HG03159 (cell line): ENCODE data around the gene ITPR2.
"Not testable (repeated sequence)": the region's sequence is repeated elsewhere in the genome, so short reads cannot be mapped to it uniquely, and the experiment has no call there.

Source experiments
- ATAC-seq: cut with Tn5 transposase; IDR thresholded peaks from one replicate; pipeline ENCODE4 v1.9.1; 2021; ENCODE audit warnings: mild to moderate bottlenecking, moderate library complexity; ENCODE audit not compliant: unreplicated experiment

Gene ITPR2

GRCh38 chr12:26473291-26473690, 359.7 kb downstream of the ITPR2 start:
- ATAC-seq: peak; percentile 92

- peak; percentile 73 for ATAC-seq
These were observed 361.4 kb downstream of the ITPR2 start for GRCh38 chr12:26471560-26471959.

DNA sequence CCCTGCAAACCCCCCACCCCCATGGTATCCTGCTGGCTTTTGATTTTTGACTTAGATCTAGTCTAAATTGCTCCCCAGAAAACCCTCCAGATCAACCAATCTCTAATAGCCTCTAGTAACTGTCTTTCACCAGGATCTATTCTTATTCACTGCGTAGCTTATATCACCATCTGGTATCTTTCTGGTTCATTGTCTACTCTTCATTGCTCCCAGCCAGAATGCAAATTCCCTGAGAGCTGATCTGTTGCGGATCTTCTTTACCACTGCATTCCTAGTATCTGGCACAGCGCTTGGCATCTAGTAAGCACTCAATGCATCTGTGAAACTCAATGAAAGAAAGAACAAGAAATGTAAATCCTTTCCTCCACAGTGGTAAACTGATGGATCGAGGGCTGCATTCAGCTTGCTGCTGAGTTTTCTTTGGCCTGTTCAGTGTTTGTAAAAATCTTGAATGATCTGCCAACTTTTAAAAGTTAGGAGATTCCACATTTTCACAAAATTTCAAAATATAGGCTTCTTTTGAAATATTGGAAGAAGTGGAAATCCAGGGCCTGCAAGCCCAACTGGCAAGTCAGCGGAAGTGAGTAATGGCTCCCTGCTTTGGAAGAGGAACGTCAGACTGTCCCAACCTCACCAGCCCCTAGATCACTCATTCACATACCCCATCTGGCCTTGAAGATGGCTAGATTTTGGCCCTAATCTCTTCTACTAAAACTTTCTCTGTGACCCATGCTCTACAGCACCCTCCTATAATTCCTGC, 363.4 kb downstream of the ITPR2 start:
- no peak for ATAC-seq

GRCh38 chr12:26467351-26467750, 365.6 kb downstream of the ITPR2 start:
- no peak for ATAC-seq

DNA sequence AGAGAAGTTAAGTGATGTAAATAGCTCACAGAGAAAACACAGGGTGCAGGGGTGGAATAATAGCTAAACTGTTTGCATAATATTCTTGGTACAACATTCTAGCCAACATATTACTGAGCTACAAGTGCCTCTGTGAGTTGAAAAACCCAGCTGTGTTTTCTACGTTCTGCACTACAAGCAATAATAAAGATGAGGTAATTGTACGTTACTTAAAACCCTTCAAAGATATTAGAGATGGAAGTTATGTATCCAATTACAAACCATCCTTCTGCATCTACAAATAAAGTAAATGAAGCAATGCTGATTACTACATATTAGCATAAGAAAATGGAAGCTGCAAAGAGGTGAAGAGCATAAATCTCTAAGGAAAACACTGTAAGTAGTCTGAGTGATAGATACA, 366.3 kb downstream of the ITPR2 start:
- no peak for ATAC-seq

GRCh38 chr12:26465419-26466097, 367.4 kb downstream of the ITPR2 start:
- no peak for ATAC-seq

DNA sequence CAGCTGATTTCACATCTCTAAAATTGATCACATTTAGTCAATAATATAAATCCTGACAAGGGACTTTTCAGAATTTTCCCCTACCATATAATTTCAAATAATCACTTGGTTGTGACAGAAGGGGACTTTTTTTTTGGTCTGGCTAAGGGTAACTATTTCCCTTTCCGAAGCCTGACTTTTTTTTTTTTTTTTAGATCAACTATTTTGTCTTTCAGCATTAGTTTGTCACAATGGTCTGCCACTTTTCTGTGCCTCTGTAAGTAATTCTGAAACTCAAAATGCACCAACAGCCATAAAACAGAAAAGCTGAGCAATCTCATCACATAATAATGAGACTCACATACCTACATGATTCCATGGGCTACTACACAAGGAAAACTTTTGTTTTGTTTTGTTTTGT, 371.2 kb downstream of the ITPR2 start:
- no peak for ATAC-seq

- ATAC-seq: no peak
These were observed 372.6 kb downstream of the ITPR2 start for GRCh38 chr12:26460361-26460760.

GRCh38 chr12:26455936-26456574, 376.9 kb downstream of the ITPR2 start:
- no peak for ATAC-seq

DNA sequence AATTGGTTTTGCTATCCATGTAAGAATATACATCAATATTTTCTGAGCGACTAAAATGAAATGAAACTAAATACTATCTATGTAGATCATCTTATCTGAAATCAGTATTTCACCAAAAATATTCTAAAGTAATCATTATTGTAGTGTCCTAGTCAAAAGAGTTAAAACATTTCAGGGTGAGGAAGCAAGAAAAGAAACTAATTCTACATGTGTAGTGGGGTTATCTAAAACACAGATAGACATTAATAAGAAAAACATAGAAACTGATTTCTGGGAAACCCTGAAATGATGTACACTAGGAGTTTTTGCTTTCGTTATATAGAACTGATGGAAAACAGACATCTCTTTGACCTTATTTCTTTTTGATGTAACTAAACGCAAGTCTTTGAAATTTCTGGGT, 379.7 kb downstream of the ITPR2 start:
- ATAC-seq: no peak

- ATAC-seq: no peak
These were observed 380.5 kb downstream of the ITPR2 start for GRCh38 chr12:26452511-26452910.

- no peak for ATAC-seq
These were observed 381.2 kb downstream of the ITPR2 start for GRCh38 chr12:26451763-26452162.

GRCh38 chr12:26445909-26446308, 387.1 kb downstream of the ITPR2 start:
- ATAC-seq: no peak

DNA sequence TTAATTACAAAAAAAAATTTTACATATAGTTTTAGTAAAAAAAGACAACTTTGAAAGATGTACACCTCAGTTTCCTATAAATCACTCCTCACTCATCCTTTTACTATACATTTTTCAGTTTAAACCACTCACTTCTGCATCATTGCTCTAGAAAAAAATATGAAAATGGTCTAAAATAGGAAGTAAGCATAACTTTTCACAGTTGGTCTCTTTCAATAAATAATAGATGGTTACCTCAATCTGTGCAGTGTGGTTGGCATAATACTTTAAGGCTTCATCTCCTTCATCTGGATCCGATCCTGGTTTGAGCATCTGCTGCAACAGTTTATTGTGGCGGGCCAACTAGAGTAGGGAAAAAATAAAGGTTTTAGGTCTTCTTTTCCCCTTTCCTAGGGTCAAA, 389.7 kb downstream of the ITPR2 start:
- ATAC-seq: no peak

GRCh38 chr12:26441434-26441833, 391.6 kb downstream of the ITPR2 start:
- no peak for ATAC-seq

DNA sequence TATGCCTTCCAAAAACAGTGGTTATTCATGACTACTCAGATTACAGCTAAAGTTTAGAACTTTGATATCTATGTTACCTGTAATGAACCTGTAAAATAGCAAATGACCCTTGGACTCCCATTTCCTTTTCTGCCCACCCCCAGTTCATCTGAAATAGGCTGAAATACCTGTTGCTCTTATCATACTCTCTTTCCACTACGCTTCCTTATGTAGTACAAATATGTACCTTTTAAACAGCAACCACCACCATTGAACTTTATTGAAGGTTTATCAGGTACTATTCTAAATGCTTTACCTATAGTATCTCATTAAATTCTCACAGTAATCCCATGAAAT, 398.0 kb downstream of the ITPR2 start:
- ATAC-seq: no peak

GRCh38 chr12:26434299-26435068, 398.5 kb downstream of the ITPR2 start:
- no peak for ATAC-seq

DNA sequence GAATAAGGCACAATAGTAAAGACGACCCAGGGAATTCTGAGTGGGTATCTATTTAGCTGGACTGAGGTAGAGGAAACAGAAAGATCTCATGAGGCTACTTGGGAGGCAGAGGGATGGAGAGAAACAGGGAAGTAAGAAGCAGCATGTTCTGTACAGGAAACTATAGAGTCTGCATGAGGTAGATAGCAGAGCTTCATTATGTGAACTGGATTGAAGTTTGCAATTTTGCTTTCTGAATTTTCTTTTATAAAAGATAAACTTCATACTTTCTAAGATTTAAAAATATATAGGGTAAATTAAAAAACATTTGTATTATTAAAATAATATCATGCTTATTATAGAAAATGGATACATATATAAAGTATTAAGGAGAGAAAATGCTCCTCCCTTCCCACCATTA, 399.3 kb downstream of the ITPR2 start:
- ATAC-seq: not testable (repeated sequence)

- no peak for ATAC-seq
These were observed 401.8 kb downstream of the ITPR2 start for GRCh38 chr12:26431211-26431610.

DNA sequence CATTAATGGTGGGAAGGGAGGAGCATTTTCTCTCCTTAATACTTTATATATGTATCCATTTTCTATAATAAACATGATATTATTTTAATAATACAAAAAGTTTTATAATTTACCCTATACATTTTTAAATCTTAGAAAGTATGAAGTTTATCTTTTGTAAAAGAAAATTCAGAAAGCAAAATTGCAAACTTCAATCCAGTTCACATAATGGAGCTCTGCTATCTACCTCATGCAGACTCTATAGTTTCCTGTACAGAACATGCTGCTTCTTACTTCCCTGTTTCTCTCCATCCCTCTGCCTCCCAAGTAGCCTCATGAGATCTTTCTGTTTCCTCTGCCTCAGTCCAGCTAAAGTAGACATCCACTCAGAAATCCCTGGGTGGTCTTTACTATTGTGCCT, 402.4 kb downstream of the ITPR2 start:
- ATAC-seq: not testable (repeated sequence)

DNA sequence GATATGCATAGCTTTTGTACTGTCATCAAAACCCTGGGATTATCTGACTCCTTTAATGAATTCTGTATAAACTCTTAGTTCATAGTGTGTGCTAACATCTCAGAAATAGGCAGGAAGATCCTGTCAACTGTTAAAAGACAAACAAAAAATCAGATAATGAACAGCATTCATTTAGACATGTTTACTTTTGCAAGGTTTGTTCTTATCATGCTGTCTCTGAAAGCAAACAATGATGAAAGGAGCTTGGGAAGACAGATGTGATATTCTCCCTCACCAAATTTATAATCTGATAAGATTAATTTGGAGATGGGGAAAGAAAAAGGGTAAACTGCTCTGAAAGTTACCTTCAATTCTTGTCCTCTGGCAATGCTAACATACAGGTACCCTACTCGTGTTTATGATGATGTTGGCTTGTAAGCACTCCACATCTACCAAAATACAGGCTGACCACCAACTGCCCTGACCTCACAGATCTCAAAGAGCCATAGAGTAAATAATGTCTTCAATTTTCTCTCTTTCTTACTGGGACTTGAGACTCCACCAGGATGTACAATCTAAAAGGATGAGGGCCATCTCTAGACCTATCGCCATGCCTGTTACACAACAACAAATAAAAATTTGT, 403.8 kb downstream of the ITPR2 start:
- no peak for ATAC-seq
